Tongue (tissue), 2 donors: ENCODE results near the gene ARHGAP24. TPM values are rescaled to one million over a fixed set of nuclear protein-coding genes. Genes with fewer than 3 reads are reported as not detected.
"Not testable (repeated sequence)": the region's sequence is repeated elsewhere in the genome, so short reads cannot be mapped to it uniquely, and the experiment has no call there.

ENCODE experiments used
- DNase-seq: peaks from one replicate; pipeline ENCODE4 v3.0.0-alpha.2; 2015
- total RNA-seq: library from RNA; depleted of rRNA; stranded (reverse); fragments of >200 nt; gene quantifications from one replicate; pipeline ENCODE4 v1.2.3, GENCODE V29; 2014

Gene ARHGAP24
- total RNA-seq, 1 donor from 2014 or later: 112 TPM

GRCh38 chr4:85964298-85964697 is 489.3 kb downstream of the ARHGAP24 start:
- DNase-seq: no peak

DNA sequence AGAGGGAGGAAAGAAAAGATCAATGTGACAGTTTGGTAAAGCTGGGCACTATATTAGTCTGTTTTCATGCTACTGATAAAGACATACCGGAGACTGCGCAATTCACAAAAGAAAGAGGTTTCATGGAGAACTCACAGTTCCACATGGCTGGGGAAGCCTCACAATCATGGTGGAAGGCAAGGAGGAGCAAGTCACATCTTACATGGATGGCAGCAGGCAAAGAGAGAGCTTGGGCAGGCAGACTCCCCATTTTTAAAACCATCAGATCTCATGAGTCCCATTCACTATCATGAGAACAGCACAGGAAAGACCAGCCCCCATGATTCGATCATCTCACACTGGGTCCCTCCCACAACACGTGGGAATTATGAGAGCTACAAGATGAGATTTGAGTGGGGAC is 490.1 kb downstream of the ARHGAP24 start:
- DNase-seq: not testable (repeated sequence)

GRCh38 chr4:85965529-85965928 is 490.6 kb downstream of the ARHGAP24 start:
- no peak for DNase-seq

DNA sequence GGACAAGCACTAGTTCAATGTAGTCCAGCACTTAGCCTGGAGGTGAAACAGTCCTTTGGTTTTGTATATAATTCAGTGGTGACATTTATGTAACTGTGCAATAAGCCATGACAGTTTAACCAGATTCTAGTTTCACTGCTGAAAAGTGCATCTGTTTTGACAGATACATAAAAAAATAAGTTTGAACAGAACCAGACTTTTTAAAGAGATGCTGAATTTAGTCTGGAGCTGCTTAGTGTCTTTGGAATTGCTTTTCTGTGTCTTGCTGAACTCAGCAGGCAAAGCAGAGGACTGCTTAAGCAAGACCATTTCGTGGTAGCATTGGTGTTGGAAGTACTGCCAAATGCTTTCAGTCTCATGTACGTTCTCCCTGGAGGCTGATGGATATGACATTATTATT is 491.4 kb downstream of the ARHGAP24 start:
- DNase-seq: peak; percentile 56

- DNase-seq: no peak
Measured at GRCh38 chr4:85967872-85968271, 492.9 kb downstream of the ARHGAP24 start.

DNA sequence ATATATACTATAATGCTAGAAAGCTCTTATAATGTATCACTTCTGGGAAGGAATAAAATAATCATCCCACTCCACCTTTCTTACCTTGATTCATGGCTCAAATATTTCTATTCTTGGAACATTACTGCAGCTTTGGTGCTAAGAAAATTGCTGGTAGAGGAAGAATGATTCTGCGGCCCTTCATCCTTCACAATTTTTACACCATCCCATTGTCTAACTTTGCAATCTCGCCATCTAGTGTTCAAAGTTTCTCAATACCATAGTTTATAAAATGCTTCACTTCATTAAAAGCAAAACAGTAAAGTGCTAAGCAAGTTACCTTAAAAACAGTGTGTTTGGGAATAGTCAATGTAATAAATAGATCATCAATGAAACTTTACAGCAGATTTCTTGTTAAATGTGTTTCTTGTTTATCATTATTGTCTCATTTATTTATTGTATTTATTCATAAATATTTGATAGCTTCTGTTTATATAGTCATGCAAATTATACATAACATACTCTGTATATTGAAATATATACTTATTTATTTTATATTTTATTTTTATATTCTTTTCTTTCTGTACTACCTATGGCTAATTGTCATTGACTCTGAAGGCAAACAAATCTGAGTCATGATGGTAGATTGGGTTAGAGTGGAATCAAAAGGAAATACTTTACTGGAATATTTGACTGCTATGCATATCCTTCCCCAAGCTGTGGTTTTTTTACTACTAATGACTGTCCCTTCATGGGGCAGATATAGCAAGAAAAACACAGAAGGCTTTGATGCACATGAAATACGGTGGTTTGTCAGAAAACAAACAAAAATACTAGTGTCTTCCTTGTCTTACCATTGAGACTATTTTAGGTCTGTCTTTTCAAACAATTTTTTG is 494.2 kb downstream of the ARHGAP24 start:
- peak; percentile 87 for DNase-seq

GRCh38 chr4:85970535-85970934 is 495.6 kb downstream of the ARHGAP24 start:
- DNase-seq: no peak

GRCh38 chr4:85979276-85979675 is 504.3 kb downstream of the ARHGAP24 start:
- DNase-seq: no peak

- DNase-seq: no peak
Measured at GRCh38 chr4:85986266-85986665, 511.3 kb downstream of the ARHGAP24 start.

- no peak for DNase-seq
Measured at GRCh38 chr4:85993641-85994040, 518.7 kb downstream of the ARHGAP24 start.

- DNase-seq: no peak
Measured at GRCh38 chr4:85994576-85994975, 519.6 kb downstream of the ARHGAP24 start.

DNA sequence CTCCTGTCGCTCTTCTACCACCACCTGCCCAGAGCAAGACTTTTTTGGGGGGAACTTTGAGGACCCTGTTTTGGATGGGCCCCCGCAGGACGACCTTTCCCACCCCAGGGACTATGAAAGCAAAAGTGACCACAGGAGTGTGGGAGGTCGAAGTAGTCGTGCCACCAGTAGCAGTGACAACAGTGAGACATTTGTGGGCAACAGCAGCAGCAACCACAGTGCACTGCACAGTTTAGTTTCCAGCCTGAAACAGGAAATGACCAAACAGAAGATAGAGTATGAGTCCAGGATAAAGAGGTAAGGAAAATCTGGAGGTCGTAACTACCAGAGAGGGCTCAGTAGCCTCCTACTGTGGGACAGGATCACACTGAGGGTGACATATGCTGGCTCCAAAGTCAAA is 520.4 kb downstream of the ARHGAP24 start:
- DNase-seq: no peak

DNA sequence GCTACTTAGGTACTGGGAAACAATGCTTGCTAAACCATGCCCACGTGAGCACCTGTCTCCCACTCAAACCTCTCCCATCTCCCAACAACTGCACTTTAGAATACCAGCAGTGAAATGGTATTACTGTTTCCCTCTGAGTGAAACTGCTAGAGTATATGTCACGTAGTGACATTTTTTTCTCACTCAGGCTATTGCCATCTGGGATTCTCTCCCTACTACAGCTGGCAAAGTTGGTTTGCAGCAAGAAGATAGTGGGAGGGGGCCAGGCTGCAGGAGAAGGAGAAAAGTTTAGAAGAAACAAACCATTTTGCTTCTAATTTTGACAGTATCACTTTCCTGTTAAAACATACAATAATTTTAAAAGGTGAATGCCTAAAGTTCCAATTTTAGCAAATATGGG is 526.6 kb downstream of the ARHGAP24 start:
- no peak for DNase-seq

- DNase-seq: no peak
Measured at GRCh38 chr4:86004030-86004429, 529.1 kb downstream of the ARHGAP24 start.

GRCh38 chr4:86006057-86006456 is 531.1 kb downstream of the ARHGAP24 start:
- DNase-seq: no peak

DNA sequence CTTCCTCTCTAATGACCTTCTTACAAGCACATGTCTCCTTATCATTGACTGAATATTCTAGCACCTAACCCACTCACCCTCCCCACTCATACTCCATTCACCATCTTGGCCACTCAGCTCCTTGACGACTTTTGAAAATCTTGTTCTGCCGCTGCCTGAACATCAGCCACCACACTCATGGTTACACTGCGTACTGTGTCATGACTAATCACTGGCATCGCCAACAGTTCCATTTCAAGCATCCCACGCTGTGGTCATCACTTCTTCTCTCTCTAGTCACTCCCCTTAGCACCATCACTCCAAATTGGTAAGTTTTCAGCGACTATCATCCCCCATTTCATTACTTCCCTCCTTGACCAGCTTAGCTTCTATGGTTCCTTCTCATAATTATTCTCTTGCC is 532.1 kb downstream of the ARHGAP24 start:
- DNase-seq: no peak

- DNase-seq: peak; percentile 52
Measured at GRCh38 chr4:86011117-86011516, 536.2 kb downstream of the ARHGAP24 start.

GRCh38 chr4:86013621-86014020 is 538.7 kb downstream of the ARHGAP24 start:
- DNase-seq: no peak

GRCh38 chr4:86014599-86014998 is 539.6 kb downstream of the ARHGAP24 start:
- no peak for DNase-seq

GRCh38 chr4:86015412-86016350 is 540.7 kb downstream of the ARHGAP24 start:
- DNase-seq: no peak

DNA sequence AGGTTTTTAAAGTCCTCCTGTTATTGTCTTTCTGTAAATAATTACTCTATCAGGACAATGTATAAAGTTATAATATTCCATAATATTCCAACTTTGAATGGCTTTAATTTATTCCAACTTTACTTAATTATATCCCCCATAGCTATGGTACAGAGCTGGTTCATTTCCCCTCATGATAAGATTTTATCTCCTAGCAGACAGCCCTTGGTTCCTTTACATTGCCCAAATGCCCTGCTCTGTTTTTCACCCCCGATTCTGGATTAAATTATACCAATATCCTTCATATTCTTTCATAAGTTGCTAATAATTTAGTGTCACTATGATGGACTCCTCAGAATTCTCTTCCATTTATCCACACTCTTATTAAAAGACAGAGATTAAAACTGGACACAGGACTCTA is 544.4 kb downstream of the ARHGAP24 start:
- no peak for DNase-seq

DNA sequence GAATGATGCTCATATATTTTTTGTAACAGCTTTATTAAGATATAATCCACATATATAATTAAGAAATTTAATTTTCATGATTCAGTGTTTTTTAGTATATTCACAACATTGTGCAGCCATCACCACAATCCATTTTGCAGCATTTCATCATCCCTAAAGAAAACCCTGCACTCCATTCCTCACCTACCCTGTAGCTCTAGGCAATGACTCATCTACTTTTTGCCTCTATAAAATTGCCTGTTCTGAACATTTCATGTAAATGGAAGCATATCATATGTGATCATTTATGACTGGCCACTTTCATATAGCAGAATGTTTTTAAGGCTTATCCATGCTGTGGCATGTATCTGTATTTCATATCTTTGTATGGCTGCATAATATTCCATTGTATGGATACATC is 545.0 kb downstream of the ARHGAP24 start:
- no peak for DNase-seq

DNA sequence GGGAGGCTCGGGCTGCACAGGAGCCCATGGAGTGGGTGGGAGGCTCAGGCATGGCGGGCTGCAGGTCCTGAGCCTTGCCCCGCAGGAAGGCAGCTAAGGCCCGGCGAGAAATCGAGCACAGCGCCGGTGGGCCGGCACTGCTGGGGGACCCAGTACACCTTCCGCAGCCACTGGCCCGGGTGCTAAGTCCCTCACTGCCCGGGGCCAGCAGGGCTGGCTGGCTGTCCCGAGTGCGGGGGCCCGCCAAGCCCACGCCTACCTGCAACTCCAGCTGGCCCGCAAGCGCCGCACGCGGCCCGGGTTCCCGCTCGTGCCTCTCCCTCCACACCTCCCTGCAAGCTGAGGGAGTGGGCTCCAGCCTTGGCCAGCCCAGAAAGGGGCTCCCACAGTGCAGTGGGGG is 546.7 kb downstream of the ARHGAP24 start:
- not testable (repeated sequence) for DNase-seq
